ENCODE measurements around the gene WIZ. TPM values are rescaled to one million over a fixed set of nuclear protein-coding genes. Genes with fewer than 3 reads are reported as not detected.

Gene WIZ
- polyA plus RNA-seq, 4 donors = 28.0 to 41.5 (median 29.9) TPM

DNA sequence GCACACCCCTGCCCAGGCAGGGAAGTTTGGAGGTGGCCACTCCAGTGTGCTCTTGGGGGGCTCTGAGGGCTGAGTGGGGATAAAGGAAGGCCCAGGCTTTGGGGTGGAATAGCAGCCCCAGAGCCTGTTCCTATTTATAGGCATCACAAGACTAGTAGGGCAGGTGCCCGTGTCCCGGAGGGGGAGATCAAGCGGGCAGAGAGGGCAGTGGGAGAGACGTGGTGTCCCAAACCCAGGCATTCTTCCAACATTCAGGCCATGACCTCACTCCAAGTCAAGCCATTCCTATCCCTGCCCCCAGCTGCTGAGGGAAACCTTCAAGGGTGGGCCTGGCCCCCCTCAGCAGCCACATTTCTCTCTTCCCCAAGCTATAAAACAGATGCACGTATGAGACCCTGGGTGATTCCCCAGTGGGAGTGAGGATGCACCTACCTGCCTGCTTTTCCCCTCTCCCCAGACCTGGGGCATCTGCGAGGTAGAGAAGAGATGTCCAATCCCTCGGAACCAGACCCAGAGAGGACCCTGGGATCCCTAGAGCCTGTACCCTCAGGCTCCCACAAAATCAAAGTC is 3.9 kb downstream of the WIZ start:
- DNase-seq (ENCODE audit: low read depth in 4 of 4, low spot score in 3 of 4) = no peak

DNA sequence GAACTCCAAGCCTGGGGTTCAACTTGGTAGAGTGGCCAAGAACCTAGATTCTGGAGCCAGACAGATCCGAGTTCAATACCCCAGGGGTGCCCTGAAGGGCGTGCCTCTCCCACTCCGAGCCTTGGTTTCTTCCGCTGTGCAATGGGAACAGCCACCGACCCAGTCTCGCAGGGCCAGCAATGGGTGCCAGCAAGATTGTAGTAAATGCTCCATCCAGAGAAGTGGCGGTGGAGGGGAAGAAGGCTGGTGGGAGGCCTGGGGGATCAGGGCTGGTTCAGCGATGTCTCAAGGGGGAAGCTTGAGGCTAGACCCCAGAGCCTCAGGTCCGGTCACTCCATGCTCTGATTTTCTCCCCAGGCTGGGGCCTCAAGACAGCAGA is 4.5 kb downstream of the WIZ start:
- DNase-seq (ENCODE audit: low read depth in 4 of 4, low spot score in 3 of 4) = no peak

DNA sequence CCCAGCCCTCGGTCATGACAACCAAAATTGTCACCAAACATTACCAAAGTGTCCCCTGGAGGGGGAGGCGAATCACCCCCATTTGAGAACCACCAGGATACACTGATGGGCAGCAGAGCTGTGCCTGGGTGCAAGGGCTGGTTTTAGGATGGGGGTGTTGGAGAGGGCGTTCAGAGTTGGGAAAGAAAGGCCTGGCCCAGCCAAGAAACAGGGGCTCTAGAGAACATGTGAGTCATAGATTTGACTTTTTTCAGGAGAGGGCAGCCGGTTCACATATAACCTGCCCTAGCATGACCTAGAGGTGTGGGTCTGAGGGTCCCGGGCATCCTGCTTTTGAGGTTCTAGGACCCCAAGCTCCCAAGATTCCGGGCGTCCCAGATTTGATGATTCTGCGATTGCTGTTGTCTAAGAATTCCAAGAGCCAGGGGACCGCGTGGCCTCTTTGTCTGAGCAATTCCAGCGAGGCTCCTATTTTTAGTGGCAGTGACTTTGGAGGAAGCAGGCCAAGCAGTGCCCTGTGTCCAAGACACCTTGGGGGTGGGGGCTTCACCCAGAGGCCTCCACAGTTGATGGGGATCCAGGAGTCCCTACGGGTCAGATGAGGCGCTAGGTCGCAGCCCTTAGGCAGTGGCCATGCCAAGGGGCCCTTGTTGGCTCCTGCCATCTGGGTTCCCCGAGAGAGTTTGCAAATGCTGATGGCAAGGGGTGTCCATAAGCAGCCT is 5.1 kb downstream of the WIZ start:
- no peak for DNase-seq (ENCODE audit: low read depth in 4 of 4, low spot score in 3 of 4)

DNA sequence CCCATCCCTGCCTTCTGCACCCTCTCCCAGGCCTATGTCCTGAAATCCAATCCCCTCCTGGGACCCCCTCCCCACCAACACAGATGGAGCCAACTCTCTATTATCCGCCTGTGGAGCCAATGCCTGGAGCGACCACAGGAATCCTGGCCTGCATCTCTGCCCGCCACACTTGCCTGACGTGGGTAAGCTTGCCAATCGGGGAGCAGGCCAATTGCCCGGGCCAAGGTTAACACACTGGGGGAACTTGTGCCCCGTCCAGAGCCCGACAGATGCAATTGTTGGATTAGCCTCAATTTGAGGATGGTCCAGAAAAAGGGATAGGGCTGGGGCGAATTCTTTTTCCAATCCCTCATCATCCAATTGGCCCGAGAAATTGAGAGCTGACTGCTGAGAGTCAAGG is 5.9 kb downstream of the WIZ start:
- no peak for DNase-seq (ENCODE audit: low read depth in 4 of 4, low spot score in 3 of 4)

DNA sequence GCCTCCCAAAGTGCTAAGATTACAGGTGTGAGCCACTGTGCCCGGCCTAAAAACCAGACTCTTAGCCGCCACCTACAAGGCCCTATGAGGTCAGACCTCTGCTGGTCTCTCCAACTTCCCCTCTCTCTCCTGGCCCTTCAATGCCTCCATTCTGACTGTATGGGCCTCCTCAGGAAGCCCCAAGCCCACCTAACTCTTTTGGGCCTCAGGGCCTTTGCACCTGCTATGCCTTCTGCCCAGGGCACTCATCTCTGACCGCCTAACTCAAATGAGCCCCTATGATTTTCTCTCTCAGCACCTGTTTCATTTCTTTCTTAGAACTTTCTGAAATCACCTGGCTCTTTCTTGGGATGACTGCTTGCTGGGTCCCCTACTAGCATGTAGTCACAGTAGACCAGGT is 6.4 kb downstream of the WIZ start:
- DNase-seq (ENCODE audit: low read depth in 4 of 4, low spot score in 3 of 4) = no peak

DNA sequence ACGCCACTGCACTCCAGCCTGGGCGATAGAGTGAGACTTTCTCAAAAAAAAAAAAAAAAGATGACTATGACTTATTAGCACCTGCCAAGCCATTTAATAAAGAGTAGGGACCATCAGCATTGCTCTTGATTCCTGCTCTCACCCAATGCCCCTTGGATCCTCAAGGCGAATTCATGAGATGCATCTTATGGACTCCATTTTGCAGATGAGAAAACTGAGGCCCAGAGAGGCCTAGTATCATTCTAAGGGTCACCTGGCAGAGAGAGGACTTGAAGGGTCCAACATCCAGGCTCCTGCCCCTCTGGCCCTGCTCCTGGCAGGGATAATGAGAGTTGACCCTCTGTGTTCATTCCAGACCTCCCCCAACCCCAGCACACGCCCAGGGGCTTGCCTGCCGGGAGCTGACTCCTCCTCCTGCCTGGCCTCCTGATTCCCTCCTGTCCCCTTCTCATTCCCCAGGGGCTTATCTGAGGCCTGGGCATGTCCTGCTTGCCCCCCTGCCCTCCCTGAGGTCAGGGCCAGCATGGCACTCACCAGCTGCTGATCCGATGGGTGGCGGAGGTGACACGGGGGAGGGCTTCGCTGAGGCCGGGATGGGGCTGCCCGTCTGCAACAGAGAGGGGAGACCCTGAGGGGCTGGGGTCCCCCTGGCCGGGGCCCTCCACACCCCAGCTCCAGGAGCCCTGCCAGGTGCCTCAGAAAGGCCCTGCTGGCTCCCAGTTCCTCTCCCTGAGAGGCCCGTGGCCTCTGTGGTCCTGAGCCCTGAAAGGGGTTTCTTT is 7.4 kb downstream of the WIZ start:
- no peak for DNase-seq (ENCODE audit: low read depth in 4 of 4, low spot score in 3 of 4)

DNA sequence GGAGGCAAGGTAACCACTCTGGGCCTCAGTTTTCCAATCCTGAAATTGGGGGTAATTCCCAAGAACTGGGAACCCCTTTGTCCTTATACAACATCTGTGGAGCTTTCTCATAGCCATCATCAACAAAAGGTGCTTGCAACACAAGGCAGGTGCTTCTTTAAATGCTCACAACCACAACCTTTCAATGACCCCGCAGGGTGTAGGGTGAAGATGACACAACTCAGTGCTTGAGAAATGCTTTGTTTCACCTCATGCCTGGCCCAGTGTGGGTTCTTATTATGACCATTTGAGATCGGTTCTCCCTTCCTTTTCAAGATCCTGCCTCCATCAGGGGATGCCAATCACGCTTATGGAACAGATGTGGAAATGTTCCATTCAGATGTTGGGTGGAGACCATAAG is 8.4 kb downstream of the WIZ start:
- DNase-seq (ENCODE audit: low read depth in 4 of 4, low spot score in 3 of 4) = no peak

DNA sequence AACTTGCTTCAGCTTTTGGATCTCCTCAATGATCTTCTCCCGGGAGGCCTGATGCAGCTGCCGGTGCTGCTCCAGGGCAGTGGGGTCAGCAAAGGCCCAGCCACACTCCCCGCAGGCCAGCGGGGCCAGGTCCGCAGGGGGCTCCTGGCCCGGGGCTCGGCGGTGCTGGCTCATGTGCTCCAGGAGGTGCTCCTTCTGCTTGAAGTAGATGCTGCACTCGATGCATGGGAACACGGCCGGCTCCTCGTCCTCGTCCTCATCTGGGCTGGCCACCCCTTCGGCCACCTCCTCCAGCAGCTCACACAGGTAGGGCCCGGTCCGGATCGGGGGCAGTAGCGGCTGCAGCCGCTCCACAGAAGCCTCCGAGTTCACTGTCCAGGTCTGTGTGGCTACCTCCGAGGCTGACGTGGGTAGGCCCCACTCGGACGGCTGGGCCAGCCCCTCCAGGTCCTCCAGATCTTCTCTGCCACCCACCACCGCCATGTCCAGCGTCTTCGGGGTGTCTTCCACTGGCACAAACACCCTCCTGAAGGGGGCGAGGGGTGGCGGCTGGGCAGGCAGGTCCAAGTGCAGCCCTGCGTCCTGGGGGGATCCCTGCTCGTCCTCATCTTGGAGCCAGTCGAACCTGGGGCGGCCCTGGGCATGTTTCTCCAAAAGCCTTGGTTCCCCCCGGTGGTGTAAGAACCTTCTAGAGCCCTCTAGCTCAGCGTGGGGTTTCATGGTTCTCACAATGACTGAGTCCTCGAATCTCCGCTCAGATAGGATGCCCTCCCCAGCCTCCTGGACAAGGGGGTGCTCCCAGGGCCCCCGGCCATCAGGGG is 9.7 kb downstream of the WIZ start:
- DNase-seq (ENCODE audit: low read depth in 4 of 4, low spot score in 3 of 4) = no peak

DNA sequence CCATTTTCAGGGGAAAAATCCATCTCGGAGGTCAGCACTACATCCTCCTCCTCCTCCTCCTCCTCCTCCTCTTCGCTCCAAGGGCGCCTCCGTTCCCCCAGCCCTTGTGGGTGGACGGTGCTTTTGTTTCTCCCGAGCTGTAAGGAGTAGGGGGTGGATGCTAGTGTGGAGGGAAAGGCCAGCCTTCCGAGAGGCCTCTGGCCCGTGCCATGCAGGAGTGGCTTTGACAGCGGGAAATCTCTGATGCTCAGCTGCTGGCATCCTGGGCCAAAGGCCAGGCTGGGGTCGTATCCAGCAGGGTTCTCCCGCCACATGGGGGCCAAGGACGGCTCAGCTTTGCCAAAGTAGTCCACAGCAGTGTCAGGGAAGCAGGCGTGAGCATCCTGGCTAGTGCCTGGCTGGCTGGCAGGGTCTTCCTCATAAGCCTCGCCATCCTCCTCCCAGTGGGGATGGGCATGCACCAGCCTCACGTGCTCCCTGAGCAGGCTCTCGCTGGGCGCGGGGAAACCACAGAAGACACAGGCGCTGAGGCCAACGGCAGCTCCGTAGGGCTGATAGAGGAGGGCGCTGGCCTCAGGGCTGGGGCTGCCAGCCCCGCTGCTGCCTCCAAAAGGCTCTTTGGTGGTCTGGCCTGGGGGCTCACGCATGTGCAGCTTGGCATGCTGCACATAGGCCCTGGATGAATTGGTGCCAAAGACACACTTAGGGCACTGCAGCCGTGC is 10.5 kb downstream of the WIZ start:
- DNase-seq (ENCODE audit: low read depth in 4 of 4, low spot score in 3 of 4) = no peak

DNA sequence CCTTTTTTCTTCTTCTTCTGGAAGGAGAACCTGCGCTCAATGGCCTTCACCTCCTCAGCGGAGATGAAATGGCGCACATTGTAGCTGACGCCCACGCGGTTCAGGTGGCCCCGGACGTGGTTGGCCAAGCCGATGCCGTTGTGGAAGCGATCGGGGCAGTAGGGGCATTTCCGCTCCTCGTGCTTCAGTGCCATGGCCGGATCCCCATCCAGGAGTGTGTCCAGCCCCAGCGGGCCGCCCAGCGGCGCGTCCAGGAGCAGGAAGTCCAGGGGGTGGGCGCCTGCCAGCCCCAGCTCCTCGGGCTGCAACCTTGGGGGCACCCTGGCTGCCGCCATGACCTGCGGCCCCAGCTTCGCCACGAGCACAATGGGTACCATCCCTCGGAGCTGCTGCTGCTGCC is 11.2 kb downstream of the WIZ start:
- no peak for DNase-seq (ENCODE audit: low read depth in 4 of 4, low spot score in 3 of 4)

DNA sequence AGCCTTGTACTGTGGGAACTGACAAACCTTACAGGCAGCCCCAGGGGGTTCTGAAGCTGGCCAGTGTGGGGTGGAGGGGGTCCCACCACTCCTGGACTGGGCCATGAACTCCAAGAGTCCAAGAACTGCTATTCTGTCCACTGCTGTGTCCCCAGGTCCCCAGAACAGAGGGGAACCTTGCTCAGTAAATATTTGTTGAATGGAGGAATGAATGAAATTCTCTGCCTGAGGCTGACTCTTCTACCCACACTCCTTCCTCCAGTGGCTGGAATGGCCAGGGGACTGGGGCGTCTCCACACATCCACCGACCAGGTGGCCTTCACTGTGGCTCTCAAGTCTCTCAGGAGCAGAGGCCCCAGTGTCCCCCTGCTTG is 11.6 kb downstream of the WIZ start:
- DNase-seq (ENCODE audit: low read depth in 4 of 4, low spot score in 3 of 4) = no peak

DNA sequence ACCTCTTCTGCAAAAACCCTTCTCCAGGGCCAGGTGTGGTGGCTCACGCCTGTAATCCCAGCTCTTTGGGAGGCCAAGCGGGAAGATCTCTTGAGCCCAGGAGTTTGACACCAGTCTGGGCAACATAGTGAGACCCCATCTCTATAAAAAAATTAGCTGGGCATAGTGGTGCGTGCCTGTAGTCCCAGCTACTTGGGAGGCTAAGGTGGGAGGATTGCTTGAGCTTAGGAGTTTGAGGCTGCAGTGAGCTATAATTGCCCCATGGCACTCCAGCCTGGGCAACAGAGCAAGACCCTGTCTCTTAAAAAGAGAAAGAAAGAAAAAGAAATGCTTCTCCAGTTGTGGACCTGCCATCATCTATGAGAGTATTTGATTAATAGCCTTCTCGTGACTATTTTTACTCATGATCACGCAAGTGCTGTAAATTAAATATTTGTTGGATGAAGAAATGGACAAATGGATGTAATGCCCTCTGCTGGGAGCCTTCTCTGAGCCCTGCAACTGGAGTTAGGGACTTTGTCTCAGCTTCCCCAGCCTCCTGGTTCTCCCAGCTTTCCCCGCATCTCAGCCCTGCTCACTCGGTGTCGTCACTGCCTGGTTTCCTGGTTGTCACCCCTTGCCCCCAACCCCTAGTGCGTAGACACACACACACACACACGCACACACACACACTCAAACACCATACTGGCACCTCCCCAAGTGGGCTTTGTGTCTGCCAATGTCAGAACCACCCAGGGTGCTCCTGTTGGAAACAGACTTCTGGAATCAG is 12.2 kb downstream of the WIZ start:
- no peak for DNase-seq (ENCODE audit: low read depth in 4 of 4, low spot score in 3 of 4)

DNA sequence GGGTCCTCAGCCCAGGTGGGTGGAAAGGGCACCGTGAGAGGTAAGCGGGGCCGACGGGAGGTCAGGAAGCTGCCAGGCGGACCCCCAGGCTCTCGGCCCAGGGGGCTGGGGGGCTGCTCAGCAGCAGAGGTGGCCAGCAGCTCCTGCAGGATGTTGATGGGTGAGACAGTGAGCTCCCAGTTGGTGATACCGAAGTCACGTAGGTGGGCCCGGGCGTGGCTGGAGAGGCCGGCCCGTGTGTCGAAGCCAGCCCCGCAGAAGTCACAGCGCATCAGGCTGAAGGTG is 13.0 kb downstream of the WIZ start:
- DNase-seq (ENCODE audit: low read depth in 4 of 4, low spot score in 3 of 4) = no peak

DNA sequence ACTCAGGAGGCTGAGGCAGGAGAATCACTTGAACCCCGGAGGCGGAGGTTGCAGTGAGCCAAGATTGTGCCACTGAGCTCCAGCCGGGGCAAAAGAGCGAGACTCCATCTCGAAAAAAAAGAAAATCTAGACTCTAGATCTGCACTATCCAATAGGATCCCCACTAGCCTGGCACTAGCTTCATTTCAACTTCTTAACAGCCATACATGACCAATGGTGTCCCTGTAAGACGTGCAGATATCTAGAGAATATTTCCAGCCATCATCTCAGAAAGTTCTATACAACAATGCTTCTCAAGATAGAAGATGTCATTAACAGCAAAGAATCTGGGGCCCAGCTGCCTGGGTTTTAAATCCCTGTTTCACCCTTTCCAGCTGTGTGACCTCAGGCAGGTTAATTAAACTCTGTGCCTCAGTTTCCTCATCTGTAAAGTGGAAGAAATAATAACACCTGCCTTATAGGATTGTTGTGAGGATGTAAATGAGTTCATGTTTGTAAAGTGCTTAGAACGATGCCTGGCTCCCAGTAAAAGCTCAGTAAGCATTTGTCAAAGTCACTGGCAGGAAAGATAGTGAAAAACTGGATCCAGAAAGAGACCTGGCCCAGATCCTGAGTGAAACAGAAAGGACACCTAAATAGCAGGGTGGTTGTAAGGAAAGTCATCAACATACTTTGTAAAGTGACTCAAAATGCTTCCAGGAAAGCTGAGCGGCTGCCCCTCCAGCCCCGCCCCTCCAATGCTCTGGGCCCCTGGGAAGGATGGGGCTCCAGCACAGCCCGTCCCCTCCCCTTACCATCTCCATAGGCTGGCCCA is 13.5 kb downstream of the WIZ start:
- no peak for DNase-seq (ENCODE audit: low read depth in 4 of 4, low spot score in 3 of 4)

DNA sequence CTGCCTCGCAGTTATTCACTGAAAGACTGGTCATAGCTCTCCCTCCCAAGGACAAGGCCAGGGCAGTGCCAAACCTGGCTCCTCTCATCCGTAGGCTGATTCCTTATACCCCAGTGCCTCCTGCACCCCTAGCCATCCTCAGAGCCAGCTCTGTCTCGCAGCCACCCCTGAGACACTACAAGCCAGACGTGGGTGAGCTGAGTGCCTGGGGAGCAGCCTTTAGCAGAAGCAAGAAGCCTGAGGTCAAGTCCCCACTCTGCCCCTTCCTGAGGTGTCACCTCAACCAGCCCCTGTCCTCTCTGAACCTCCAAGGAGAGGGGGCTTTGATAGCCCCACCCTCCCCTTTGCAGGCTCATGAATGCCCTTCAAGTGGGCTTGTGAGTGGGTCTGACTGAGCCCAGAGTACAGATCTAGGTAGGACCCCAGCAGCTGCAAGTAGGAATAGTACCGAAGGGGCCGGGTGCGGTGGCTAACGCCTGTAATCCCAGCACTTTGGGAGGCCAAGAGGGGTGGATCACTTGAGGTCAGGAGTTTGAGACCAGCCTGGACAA is 16.2 kb downstream of the WIZ start:
- no peak for DNase-seq (ENCODE audit: low read depth in 4 of 4, low spot score in 3 of 4)

DNA sequence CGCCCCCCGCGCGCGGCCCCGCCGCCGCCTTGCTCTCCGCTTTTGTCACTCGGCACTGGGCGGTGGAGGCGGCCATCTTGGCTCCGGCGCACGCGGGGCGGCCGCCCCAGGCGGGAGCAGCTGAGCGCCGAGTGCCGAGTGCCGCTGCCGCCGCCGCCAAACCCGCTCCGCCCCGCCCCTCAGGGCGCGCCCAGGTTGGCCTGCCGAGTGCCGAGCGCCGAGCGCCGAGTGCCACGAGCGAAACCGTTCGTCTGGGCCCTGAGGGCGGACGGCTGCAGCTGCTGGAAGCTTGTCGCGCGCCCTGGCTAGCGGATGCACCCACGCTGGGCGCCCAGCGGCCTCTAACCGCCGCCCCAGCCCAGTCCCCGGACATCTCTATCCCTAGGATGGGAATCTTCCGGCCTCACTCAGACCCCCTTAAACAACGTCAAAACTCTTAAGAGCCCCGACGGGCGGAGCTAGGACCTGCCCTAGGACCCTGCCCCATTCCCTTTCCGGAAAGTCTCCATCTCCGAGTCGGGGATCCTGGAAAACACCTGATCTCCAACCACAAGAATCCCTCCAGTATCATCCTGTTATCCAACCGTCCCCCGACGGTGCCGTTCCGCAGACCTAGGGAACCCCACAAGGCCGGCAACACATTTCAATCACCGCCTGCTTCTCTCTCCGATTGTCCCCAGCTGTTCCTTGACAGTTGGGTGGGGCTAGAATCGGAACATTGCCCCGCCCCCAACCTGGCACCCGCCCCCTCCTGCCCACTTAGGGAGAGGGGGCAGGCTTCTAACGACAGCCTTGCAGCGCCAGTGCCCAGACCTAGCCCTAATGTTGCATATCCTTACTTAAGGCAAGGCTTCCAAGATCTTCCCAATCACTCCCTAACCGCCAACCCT is 16.9 kb downstream of the WIZ start:
- peak; percentile 66 to 84 (median 78) for DNase-seq (ENCODE audit: low read depth in 4 of 4, low spot score in 3 of 4)

DNA sequence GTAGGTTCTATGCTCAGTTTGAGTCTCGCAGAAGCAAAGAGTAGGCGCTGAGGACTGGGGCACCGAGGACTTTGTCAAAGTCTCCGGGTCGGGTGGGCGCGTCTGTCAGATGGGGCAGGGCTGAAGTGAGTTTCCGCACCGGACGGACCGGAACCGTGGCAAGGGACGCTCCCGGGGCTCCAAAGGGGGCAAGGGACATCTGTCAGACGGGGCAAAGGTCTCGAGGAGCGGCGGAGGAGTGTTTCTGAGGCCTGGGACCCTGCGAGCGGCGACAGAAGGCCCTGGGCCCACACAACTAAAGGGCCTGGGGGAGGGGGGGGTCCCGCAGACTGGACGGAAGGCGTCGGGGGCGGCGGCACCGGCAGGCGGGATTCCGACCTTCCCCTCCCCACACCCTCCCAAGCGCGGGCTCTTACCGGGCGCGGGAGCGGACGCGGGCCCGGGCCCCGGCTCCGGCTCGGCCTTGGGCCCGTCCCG is 17.7 kb downstream of the WIZ start:
- DNase-seq (ENCODE audit: low read depth in 4 of 4, low spot score in 3 of 4) = no peak
